SH-SY5Y (cell line): ENCODE results near the gene CRACDL.

Experiments used
- GATA2 ChIP-seq: IDR thresholded peaks from 2 replicates; pipeline ENCODE4 v1.6.1; 2011; ENCODE audit warnings: mild to moderate bottlenecking, low read depth, low read length
- GATA3 ChIP-seq: IDR thresholded peaks from 2 replicates; pipeline ENCODE4 v1.6.1; 2011; ENCODE audit warnings: low read depth, mild to moderate bottlenecking, low read length, moderate library complexity

Gene CRACDL

DNA sequence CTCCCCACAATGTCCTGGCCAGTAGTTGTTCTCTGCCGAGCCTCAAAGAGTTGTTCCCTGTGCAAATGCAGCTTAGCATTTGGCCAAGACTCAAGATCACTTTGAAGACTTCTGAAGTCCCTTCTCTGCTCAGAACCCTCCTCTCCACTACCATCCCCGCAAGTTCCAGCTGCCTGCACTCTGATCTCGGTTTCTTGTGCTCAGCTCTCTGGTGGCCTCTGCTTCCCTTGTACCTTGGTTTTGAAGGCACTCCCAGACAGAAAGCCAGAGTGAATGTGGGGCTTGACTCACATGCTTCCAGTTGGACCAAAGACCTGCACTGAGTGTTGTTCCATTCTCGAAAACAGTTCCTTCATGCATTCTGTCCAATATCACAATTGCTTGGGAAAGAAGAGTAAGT lies 28.6 kb downstream of the CRACDL start:
- no peak for TF ChIP-seq GATA2
- TF ChIP-seq GATA3: no peak

GRCh38 chr2:98903767-98904485 lies 32.1 kb downstream of the CRACDL start:
- TF ChIP-seq GATA2 (no peak), GATA3 (no peak)

DNA sequence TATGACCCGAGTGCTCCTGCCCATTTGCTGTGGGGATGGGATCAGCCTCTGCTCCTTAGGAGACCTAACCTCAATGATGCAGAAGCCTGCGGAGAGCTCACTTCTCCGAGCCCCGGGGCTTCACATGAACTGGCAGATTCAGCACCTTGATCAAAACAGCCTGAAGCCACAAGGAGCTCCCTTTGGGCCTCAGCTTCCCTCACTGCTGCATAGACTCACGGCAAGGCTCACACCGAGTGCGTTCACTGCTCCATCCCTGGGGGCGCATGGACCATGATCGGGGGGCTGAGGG lies 33.0 kb downstream of the CRACDL start:
- no peak for TF ChIP-seq GATA3
- TF ChIP-seq GATA2: no peak

- no peak for TF ChIP-seq GATA3
- TF ChIP-seq GATA2: no peak
These were observed 33.6 kb downstream of the CRACDL start for GRCh38 chr2:98902209-98903063.

DNA sequence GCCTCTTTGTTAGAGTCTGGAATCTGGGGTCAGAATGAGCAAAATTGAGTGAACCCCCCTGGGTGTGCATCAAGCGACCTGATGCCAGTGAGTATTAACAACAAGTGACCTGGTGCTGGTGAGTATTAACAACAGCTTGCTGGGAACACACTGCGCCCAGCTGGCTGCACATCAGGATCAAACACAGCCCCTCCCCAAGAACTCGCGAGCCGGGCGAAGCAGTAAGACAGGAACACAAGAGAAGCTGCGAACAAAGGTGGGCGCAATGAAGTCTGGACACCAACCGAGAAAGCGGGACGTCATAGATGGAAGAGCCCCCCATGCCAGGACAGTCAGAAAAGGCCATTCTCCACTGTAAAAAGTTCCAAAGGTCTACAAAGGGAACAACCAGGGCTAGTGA lies 34.3 kb downstream of the CRACDL start:
- TF ChIP-seq GATA3 (no peak), GATA2 (no peak)

- TF ChIP-seq GATA3 (no peak), GATA2 (no peak)
These were observed 34.7 kb downstream of the CRACDL start for GRCh38 chr2:98901291-98901690.

- no peak for TF ChIP-seq GATA2
- no peak for TF ChIP-seq GATA3
These were observed 35.3 kb downstream of the CRACDL start for GRCh38 chr2:98900721-98901120.

DNA sequence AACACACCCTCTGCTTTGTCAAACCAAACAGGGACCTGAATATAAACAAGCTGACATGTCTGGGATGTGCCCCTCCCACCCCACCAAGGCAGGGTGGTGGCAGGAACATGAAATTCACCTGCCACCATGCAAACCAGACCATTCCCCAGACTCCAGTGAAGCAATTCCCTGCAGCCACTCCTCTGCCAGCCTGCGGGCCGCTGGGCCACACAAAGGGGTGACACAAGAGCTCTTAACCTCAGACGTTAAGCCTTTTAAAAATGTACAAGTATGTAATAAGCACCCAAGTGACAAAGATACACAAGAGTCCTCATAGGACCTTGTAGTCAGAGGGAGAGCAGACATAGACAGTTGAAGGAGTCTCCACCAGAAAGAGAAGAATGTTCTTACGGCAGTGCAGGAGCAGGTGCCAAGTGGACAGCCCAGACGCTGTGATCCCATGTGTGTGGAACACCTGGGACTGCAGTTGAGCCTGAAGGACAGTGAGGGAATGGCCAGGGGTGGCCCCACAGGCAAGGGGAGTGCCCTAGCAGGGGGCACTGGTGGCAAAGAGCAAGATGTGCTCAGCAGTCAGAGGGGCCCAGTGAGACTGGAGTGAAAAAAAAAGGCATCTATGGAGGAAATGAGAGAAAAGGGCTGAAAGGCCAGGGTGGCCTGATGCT lies 36.9 kb downstream of the CRACDL start:
- no peak for TF ChIP-seq GATA3
- TF ChIP-seq GATA2: no peak

DNA sequence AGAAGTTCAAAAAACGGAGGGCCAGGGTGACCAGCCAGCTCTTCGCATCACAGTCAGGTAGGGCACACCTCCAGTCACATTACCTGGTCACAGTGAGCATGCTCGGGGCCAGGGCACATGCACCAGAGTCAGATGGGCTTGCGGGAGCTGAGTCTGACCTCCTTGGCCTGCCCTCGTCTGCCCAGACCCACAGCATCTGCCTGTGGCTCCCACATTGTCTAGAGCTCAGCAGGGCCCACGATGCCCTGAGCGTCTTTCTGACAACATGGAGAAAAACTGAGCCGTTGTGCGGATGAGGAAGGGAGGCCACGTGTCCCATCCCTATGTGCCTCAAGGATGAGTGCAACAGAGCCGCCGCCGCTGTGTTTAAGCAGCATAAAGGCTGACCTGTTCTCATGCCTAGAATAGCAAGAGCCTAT lies 37.6 kb downstream of the CRACDL start:
- TF ChIP-seq GATA3 (no peak), GATA2 (no peak)

GRCh38 chr2:98897746-98898145 lies 38.3 kb downstream of the CRACDL start:
- TF ChIP-seq GATA3 (no peak), GATA2 (no peak)

GRCh38 chr2:98896944-98897343 lies 39.1 kb downstream of the CRACDL start:
- no peak for TF ChIP-seq GATA2
- no peak for TF ChIP-seq GATA3

DNA sequence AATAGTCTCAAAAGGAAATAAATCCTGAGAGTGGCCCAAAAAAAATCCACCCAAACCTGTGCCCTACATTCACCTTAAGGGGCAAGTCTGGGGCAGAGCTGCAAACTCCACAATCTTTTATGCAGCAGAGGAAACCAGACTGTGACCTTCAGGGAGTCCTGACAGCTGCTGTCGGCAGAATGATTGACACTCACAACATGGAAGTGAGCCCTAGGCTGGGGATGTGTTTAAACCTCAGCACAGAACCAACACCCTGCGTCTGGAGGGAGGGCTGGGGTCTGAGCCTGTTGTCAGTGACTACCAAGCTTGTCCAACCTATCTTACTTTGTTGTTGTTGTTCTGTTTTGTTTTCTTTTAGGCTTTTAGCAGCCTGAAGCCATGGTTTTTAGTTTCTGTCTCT lies 39.6 kb downstream of the CRACDL start:
- no peak for TF ChIP-seq GATA3
- TF ChIP-seq GATA2: no peak

DNA sequence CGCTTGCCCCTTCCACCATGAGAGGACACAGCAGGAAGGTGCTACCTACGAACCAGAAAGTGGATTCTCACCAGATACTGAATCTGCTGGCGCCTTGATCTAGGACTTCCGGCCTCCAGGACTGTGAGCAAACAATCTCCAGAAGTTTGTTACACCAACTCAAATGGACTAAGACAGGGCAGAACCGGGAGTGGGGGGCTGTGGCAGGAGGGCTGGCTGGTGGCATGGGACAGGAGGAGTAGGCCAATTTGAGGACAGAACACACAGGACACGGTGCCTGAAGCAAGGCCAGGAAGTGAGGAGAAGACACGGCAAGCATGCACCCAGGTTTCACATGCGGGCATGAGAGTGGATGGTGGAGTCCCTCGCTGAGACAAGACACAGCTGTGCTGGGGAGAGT lies 40.1 kb downstream of the CRACDL start:
- TF ChIP-seq GATA3 (no peak), GATA2 (no peak)

- no peak for TF ChIP-seq GATA3
- no peak for TF ChIP-seq GATA2
These were observed 40.8 kb downstream of the CRACDL start for GRCh38 chr2:98895221-98895620.

DNA sequence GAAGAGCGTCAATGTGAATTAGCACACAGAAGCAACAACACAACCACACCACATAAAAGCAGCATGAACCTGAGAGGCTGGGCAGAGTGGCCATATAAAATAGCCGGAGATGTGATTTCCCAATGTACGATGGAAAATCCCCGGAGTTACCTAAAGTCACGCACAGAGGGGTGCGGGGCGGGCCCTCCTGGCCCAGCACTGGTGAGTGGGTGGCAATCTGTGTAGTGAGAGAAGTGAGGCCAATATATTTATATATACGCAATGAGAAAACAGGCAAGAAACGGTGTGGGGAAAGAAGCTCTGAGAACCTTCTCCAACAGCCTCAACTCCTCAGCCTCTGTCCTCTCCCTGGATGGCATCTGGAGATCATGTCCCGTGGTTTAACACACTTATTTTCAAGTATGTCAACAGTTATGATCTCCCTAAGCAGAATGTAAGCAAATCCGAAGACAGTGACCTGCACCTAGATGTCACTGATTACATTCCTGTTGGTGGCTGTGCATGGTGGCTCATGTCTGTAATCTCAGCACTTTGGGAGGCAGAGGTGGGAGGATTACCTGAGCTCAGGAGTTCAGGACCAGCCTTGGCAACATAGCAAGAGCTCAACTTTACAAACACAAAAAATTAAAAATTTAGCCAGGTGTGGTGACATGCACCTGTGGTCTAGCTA lies 41.6 kb downstream of the CRACDL start:
- no peak for TF ChIP-seq GATA3
- TF ChIP-seq GATA2: no peak

- TF ChIP-seq GATA3 (no peak), GATA2 (no peak)
These were observed 42.1 kb downstream of the CRACDL start for GRCh38 chr2:98893911-98894321.

DNA sequence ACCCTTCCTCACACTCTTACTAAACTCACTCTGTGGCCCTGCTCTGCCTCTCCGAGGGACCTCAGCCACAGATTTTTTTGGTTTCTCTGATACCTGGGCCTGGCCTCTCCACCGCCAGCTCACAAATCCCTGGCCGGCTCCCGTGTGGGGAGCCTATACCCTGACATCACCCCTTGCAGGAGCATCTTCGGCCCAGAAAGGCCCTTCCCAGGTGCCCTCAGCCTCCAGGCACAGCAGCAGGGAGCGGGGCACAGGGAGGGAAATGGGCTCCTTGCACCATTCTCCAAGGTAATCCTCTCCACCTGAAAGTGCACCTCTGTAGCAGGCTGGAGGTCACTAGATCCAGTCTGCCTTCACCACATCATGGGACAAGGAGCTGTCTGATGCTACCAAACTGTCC lies 43.2 kb downstream of the CRACDL start:
- no peak for TF ChIP-seq GATA2
- TF ChIP-seq GATA3: no peak
